B cell (primary cell): Measurements from ENCODE around the gene AQP5. TPM values are rescaled to one million over a fixed set of nuclear protein-coding genes. Genes with fewer than 3 reads are reported as not detected.

Experiments used
- ATAC-seq: fragments of 200-7000 bp; cut with Tn5 transposase; one replicate; pipeline ENCODE4 v1.10.0; 2021; ENCODE audit warnings: low read depth, mild to moderate bottlenecking, moderate number of reproducible peaks, moderate library complexity
- CTCF ChIA-PET: fragments of 350-600 bp; sonication (Branson Sonifier 250); formaldehyde crosslinking; loops from one replicate; lab custom pipeline; 2021; ENCODE audit warnings: antibody characterized with exemption, inconsistent platforms; lab: Charles Lee
- POLR2A ChIA-PET: fragments of 350-600 bp; sonication (Branson Sonifier 250); formaldehyde crosslinking; loops from one replicate; lab custom pipeline; 2021; ENCODE audit warnings: antibody characterized with exemption; lab: Charles Lee
- DNase-seq: peaks from one replicate; pipeline ENCODE4 v3.0.0; 2013
- H2AFZ ChIP-seq: 2 replicates; pipeline ENCODE4 v1.6.1; 2012; ENCODE audit warnings: mild to moderate bottlenecking, low read depth, low read length; ENCODE audit not compliant: insufficient read depth, poor library complexity, severe bottlenecking
- H3K27ac ChIP-seq, 2 donors: 1 replicate in 1 of 2; 2 replicates in 1 of 2; pipeline ENCODE4 v1.5.1; 2012 to 2013; ENCODE audit warnings: low read length in 2 of 2, mild to moderate bottlenecking in 2 of 2, moderate library complexity in 1 of 2
- H3K27me3 ChIP-seq, 4 experiments: fragments of 200-600 bp in 1 of 4; sonication (generic) in 1 of 4; replicated peaks in 1 of 4; 1 replicate in 2 of 4; 2 replicates in 2 of 4; pipeline versions ENCODE4 v1.6.1 to v1.7.0; 2013 to 2016; ENCODE audit warnings: low read length in 3 of 4, mild to moderate bottlenecking in 2 of 4, mixed read lengths in 1 of 4, moderate library complexity in 1 of 4; ENCODE audit not compliant: insufficient read depth in 4 of 4, control insufficient read depth in 3 of 4; ENCODE audit errors: control extremely low read depth in 1 of 4
- H3K36me3 ChIP-seq, 2 experiments: replicated peaks in 1 of 2; 1 replicate in 1 of 2; 2 replicates in 1 of 2; pipeline versions ENCODE4 v1.6.1 to v1.7.1; 2013; ENCODE audit warnings: low read length in 1 of 2; ENCODE audit not compliant: insufficient read depth in 2 of 2, control insufficient read depth in 1 of 2; ENCODE audit errors: control extremely low read depth in 1 of 2, extremely low read depth in 1 of 2
- H3K4me1 ChIP-seq, 2 donors: fragments of 200-600 bp in 1 of 2; sonication (generic) in 1 of 2; 1 replicate in 1 of 2; 2 replicates in 1 of 2; pipeline versions ENCODE4 v1.5.1 to v1.6.1; 2013 to 2017; ENCODE audit warnings: low read length in 2 of 2; ENCODE audit not compliant: control insufficient read depth in 2 of 2, insufficient read depth in 2 of 2
- H3K4me2 ChIP-seq: replicated peaks from 2 replicates; pipeline ENCODE3; 2012; ENCODE audit warnings: mild to moderate bottlenecking, low read depth, low read length; ENCODE audit not compliant: poor library complexity, severe bottlenecking
- H3K4me3 ChIP-seq, 5 experiments: fragments of 200-600 bp in 1 of 5; sonication (generic) in 1 of 5; 1 replicate in 3 of 5; 2 replicates in 2 of 5; pipeline versions ENCODE4 v1.5.1 to v1.7.0; 2011 to 2016; ENCODE audit warnings: low read length in 4 of 5, mild to moderate bottlenecking in 4 of 5, low read depth in 2 of 5, control low read depth in 1 of 5, moderate library complexity in 1 of 5; ENCODE audit not compliant: insufficient read depth in 1 of 5; ENCODE audit errors: control extremely low read depth in 1 of 5, extremely low read depth in 1 of 5
- H3K79me2 ChIP-seq: fragments of 200-600 bp; sonication (generic); one replicate; pipeline ENCODE4 v1.6.0; 2016; ENCODE audit warnings: low read length; ENCODE audit not compliant: control insufficient read depth, insufficient read depth
- H3K9ac ChIP-seq: fragments of 200-600 bp; sonication (generic); 2 replicates; pipeline ENCODE4 v1.6.1; 2017; ENCODE audit warnings: mild to moderate bottlenecking, low read length, moderate library complexity
- H3K9me3 ChIP-seq, 3 donors: one replicate each; pipeline versions ENCODE4 v1.6.1 to v1.7.1; 2013; ENCODE audit warnings: low read length in 2 of 3; ENCODE audit not compliant: control insufficient read depth in 2 of 3, insufficient read depth in 1 of 3; ENCODE audit errors: control extremely low read depth in 1 of 3
- H4K20me1 ChIP-seq: 2 replicates; pipeline ENCODE4 v1.6.0; 2012; ENCODE audit warnings: mild to moderate bottlenecking, low read length; ENCODE audit not compliant: insufficient read depth, control insufficient read depth, poor library complexity, severe bottlenecking
- H3K27ac Mint-ChIP-seq: one replicate; pipeline ENCODE4 v1.8.0; 2021; ENCODE audit warnings: mixed read lengths
- H3K27me3 Mint-ChIP-seq: one replicate; pipeline ENCODE4 v1.8.0; 2021; ENCODE audit warnings: mixed read lengths
- H3K4me1 Mint-ChIP-seq: one replicate; pipeline ENCODE4 v1.8.0; 2021; ENCODE audit warnings: mixed read lengths
- H3K4me3 Mint-ChIP-seq: one replicate; pipeline ENCODE4 v1.8.0; 2021; ENCODE audit warnings: mixed read lengths
- H3K9me3 Mint-ChIP-seq: one replicate; pipeline ENCODE4 v1.8.0; 2022; ENCODE audit warnings: mixed read lengths; ENCODE audit not compliant: insufficient read depth
- EZH2 ChIP-seq: IDR thresholded peaks from 2 replicates; pipeline ENCODE4 v1.6.1; 2012; ENCODE audit warnings: borderline replicate concordance, low read depth, mild to moderate bottlenecking, moderate library complexity, low read length; ENCODE audit not compliant: insufficient read depth, poor library complexity, severe bottlenecking
- WGBS: methylation state at CpG from one replicate; pipeline ENCODE4 v1.1.5; 2013; ENCODE audit warnings: missing lambda C conversion rate; ENCODE audit not compliant: insufficient coverage; 5-methylcytosine and 5-hydroxymethylcytosine counted together
- intact Hi-C: fragments of 100-400 bp; cut with micrococcal nuclease; formaldehyde crosslinking; loops from one replicate; pipeline ENCODE4 v1.10.0; 2022
- polyA plus RNA-seq: library from polyadenylated mRNA; depleted of rRNA; stranded (reverse); fragments of >200 nt; gene quantifications from 2 replicates; pipeline ENCODE4 v1.2.3, GENCODE V29; 2012
- total RNA-seq, 2 donors: library from RNA; stranded (reverse); fragments of 120-200 nt in 1 of 2; gene quantifications; 1 replicate in 1 of 2; 2 replicates in 1 of 2; pipeline versions ENCODE4 v1.2.3 to v1.2.4, GENCODE V29; 2013 to 2022
- TF ChIP-seq, protein P1 (sequence below): fragments of 200-600 bp; IDR thresholded peaks from one replicate; pipeline ENCODE4 v1.8.0; 2022; ENCODE audit warnings: antibody characterized with exemption, mild to moderate bottlenecking

The AQP5 gene
- total and polyA plus RNA-seq, 2 donors (not counting 1 experiment from before 2014, with no cell fraction given): not detected

GRCh38 chr12:50014342-50014741, 52.7 kb downstream of the AQP5 start:
- no peak overlapping the region for H3K27ac ChIP-seq
- H3K36me3 ChIP-seq: peaks cover 0 to 2% of the 10 kb centered on the region in 2 experiments
- intact Hi-C loops: no loop called here
- H2AFZ ChIP-seq: no peak overlapping the region
- no peaks in the 10 kb centered on the region for H4K20me1 ChIP-seq
- TF ChIP-seq, protein P1, sequence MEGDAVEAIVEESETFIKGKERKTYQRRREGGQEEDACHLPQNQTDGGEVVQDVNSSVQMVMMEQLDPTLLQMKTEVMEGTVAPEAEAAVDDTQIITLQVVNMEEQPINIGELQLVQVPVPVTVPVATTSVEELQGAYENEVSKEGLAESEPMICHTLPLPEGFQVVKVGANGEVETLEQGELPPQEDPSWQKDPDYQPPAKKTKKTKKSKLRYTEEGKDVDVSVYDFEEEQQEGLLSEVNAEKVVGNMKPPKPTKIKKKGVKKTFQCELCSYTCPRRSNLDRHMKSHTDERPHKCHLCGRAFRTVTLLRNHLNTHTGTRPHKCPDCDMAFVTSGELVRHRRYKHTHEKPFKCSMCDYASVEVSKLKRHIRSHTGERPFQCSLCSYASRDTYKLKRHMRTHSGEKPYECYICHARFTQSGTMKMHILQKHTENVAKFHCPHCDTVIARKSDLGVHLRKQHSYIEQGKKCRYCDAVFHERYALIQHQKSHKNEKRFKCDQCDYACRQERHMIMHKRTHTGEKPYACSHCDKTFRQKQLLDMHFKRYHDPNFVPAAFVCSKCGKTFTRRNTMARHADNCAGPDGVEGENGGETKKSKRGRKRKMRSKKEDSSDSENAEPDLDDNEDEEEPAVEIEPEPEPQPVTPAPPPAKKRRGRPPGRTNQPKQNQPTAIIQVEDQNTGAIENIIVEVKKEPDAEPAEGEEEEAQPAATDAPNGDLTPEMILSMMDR: no peak
- TF ChIP-seq EZH2: no peak
- H3K4me2 ChIP-seq: no peak overlapping the region
- H3K9me3 ChIP-seq: no peaks in the 10 kb centered on the region
- ATAC-seq: no peak
- Mint-ChIP-seq H3K27ac (no peak overlapping the region), H3K9me3 (no peaks in the 10 kb centered on the region), H3K4me1 (peaks cover 2% of the 10 kb centered on the region), H3K27me3 (no peaks in the 10 kb centered on the region), H3K4me3 (no peak overlapping the region)
- peaks cover 46% of the 10 kb centered on the region for H3K79me2 ChIP-seq
- H3K9ac ChIP-seq: no peak overlapping the region
- no peaks in the 10 kb centered on the region for H3K4me1 ChIP-seq
- POLR2A ChIA-PET: no interaction called here
- no peak for DNase-seq
- CTCF ChIA-PET: interaction anchor here (0.5 to 2.0 kb wide), 2 partner anchors 48 to 165 kb away, joined by 4 to 10 read pairs; no protein-coding TSS in a partner anchor
- whole genome bisulfite sequencing: 83% methylated on average over 2 of the region's 3 CpGs
- H3K4me3 ChIP-seq: no peak overlapping the region
- no peaks in the 10 kb centered on the region for H3K27me3 ChIP-seq

Other genes with a start within 250 kb of the AQP5 start
- 335 and 336 TPM in 2 replicates for gene TMBIM6, start 220.3 kb upstream of the AQP5 start, total RNA-seq
- gene TMBIM6, start 220.3 kb upstream of the AQP5 start, polyA plus RNA-seq: 178 and 295 TPM in 2 replicates
- 13.2 and 13.4 TPM in 2 replicates for gene NCKAP5L, start 133.5 kb upstream of the AQP5 start, total RNA-seq
- 3.2 and 4.0 TPM in 2 replicates for gene NCKAP5L, start 133.5 kb upstream of the AQP5 start, polyA plus RNA-seq
- 14.7 and 17.4 TPM in 2 replicates for gene BCDIN3D, start 118.8 kb upstream of the AQP5 start, total RNA-seq
- 1.3 and 2.0 TPM in 2 replicates for gene BCDIN3D, start 118.8 kb upstream of the AQP5 start, polyA plus RNA-seq
- not detected in 2 replicates for gene FAIM2, start 58.0 kb upstream of the AQP5 start, total RNA-seq
- not detected in 2 replicates for gene FAIM2, start 58.0 kb upstream of the AQP5 start, polyA plus RNA-seq
- not detected in 2 replicates for gene AQP2, start 11.1 kb upstream of the AQP5 start, total RNA-seq
- not detected in 2 replicates for gene AQP2, start 11.1 kb upstream of the AQP5 start, polyA plus RNA-seq
- not detected in 2 replicates for gene AQP6, start 11.1 kb downstream of the AQP5 start, total RNA-seq
- gene AQP6, start 11.1 kb downstream of the AQP5 start, polyA plus RNA-seq: not detected in 2 replicates
- gene RACGAP1, start 63.6 kb downstream of the AQP5 start, total RNA-seq: 11.3 and 14.2 TPM in 2 replicates
- 4.1 TPM in 2 replicates for gene RACGAP1, start 63.6 kb downstream of the AQP5 start, polyA plus RNA-seq
- not detected in 2 replicates for gene ASIC1, start 95.7 kb downstream of the AQP5 start, total RNA-seq
- gene ASIC1, start 95.7 kb downstream of the AQP5 start, polyA plus RNA-seq: 0.06 TPM in 1 of 2 replicates, not detected in the other
- 101 and 104 TPM in 2 replicates for gene SMARCD1, start 123.5 kb downstream of the AQP5 start, total RNA-seq
- 67.8 and 78.0 TPM in 2 replicates for gene SMARCD1, start 123.5 kb downstream of the AQP5 start, polyA plus RNA-seq
- gene GPD1, start 142.1 kb downstream of the AQP5 start, total RNA-seq: 0.54 and 1.1 TPM in 2 replicates
- gene GPD1, start 142.1 kb downstream of the AQP5 start, polyA plus RNA-seq: 0.88 and 1.1 TPM in 2 replicates
- 31.8 and 33.8 TPM in 2 replicates for gene COX14, start 150.4 kb downstream of the AQP5 start, total RNA-seq
- gene COX14, start 150.4 kb downstream of the AQP5 start, polyA plus RNA-seq: 41.7 and 60.4 TPM in 2 replicates
- gene CERS5, start 205.5 kb downstream of the AQP5 start, total RNA-seq: 70.9 and 72.0 TPM in 2 replicates
- gene CERS5, start 205.5 kb downstream of the AQP5 start, polyA plus RNA-seq: 32.3 and 39.5 TPM in 2 replicates